ENCODE data around the gene HES6. TPM values are rescaled to one million over a fixed set of nuclear protein-coding genes. Genes with fewer than 3 reads are reported as not detected.

HES6 gene
- total and polyA plus RNA-seq, 2 of the 8 experiments (the other 6 are each of a cell fraction or from before 2014, with no cell fraction given) = 32.6 to 36.3 TPM

GRCh38 chr2:238244151-238244550, 4.3 kb upstream of the HES6 start:
- WGBS, 2 experiments (ENCODE audit: extremely low coverage in 1 of 2, insufficient coverage in 1 of 2, insufficient read length in 1 of 2, insufficient replicate concordance in 2 of 2, low coverage in 1 of 2, low lambda C conversion rate in 2 of 2, missing lambda C conversion rate in 1 of 2) = 86% methylated on average over 5 of the region's 5 CpGs; no CpG with 5 or more reads in 1 of the 2 experiments
- POLR2A ChIA-PET (ENCODE audit: partially characterized antibody) = no interaction called here
- TF ChIP-seq EGR1 (IDR thresholded peaks at IDR 0.05; ENCODE audit: borderline replicate concordance, low read depth, low read length) = no peak
- TF ChIP-seq PHF8 (conservative IDR thresholded peaks at IDR 0.05; ENCODE audit: low read depth, low read length) = no peak
- TF ChIP-seq CEBPB (IDR thresholded peaks at IDR 0.05; ENCODE audit: low read depth, low read length) = no peak
- no peak for TF ChIP-seq ATF3 (IDR thresholded peaks at IDR 0.05; ENCODE audit: insufficient read depth, low read depth, low read length)
- no peak for TF ChIP-seq BCL11A (IDR thresholded peaks at IDR 0.05; ENCODE audit: low read depth in 2 of 2, low read length in 2 of 2)
- TF ChIP-seq SP1 (IDR thresholded peaks at IDR 0.05; ENCODE audit: low read depth, low read length) = no peak
- no peak for TF ChIP-seq TEAD4 (IDR thresholded peaks at IDR 0.05; ENCODE audit: low read depth, low read length)
- TF ChIP-seq JUND (IDR thresholded peaks at IDR 0.05; ENCODE audit: low read length) = no peak
- TF ChIP-seq BACH1 (IDR thresholded peaks at IDR 0.05; ENCODE audit: low read length) = no peak
- no peak for TF ChIP-seq NANOG (IDR thresholded peaks at IDR 0.05; ENCODE audit: insufficient read depth, low read depth, low read length, poor library complexity, severe bottlenecking)
- TF ChIP-seq TAF7 (optimal IDR thresholded peaks at IDR 0.05; ENCODE audit: borderline replicate concordance, low read depth, low read length) = no peak
- no peak for TF ChIP-seq SRF (IDR thresholded peaks at IDR 0.05; ENCODE audit: low read depth, low read length)
- TF ChIP-seq POLR2A (IDR thresholded peaks at IDR 0.05; ENCODE audit: control extremely low read depth in 1 of 2, low read depth in 2 of 2, low read length in 2 of 2) = no peak
- TF ChIP-seq SIX5 (IDR thresholded peaks at IDR 0.05; ENCODE audit: low read depth, low read length) = no peak
- TF ChIP-seq HDAC6 (IDR thresholded peaks at IDR 0.05; ENCODE audit: low read depth, low read length) = no peak
- TF ChIP-seq MAFK (IDR thresholded peaks at IDR 0.05; ENCODE audit: low read depth, low read length) = no peak

More at GRCh38 chr2:238244151-238244550, 4.3 kb upstream of the HES6 start:
- Histone ChIP-seq H3K36me3 (ENCODE audit: control insufficient read depth in 2 of 4, insufficient read depth in 4 of 4, low read length in 3 of 4) (no peaks in the 10 kb centered on the region), H3K79me1 (ENCODE audit: low read depth, low read length) (no peaks in the 10 kb centered on the region), H3K27me3 (replicated peaks in 1 of 4; ENCODE audit: control insufficient read depth in 3 of 4, extremely low read depth in 1 of 4, insufficient read depth in 3 of 4, low read length in 3 of 4) (peaks cover 0 to 17% (median 9%) of the 10 kb centered on the region in 4 experiments; a peak in 5 of 7 replicates), H3K18ac (ENCODE audit: extremely low read depth, low read length) (no peak overlapping the region), H2BK15ac (ENCODE audit: low read length) (no peak overlapping the region), H2BK120ac (replicated peaks; ENCODE audit: low read depth, low read length) (no peak overlapping the region), H3K4ac (replicated peaks; ENCODE audit: insufficient read length, low read depth, low read length) (no peak overlapping the region), H3K23ac (ENCODE audit: insufficient read length) (no peak overlapping the region), H2BK20ac (ENCODE audit: low read length) (no peak overlapping the region), H4K91ac (replicated peaks; ENCODE audit: insufficient read length, low read length) (no peak overlapping the region), H3K56ac (replicated peaks; ENCODE audit: insufficient read length, low read depth, low read length) (no peak overlapping the region), H3K4me3 (ENCODE audit: extremely low read depth in 1 of 4, insufficient read depth in 2 of 4, low read depth in 3 of 4, low read length in 4 of 4) (no peak overlapping the region), H2AFZ (ENCODE audit: low read length) (no peak overlapping the region), H3K9ac (replicated peaks in 1 of 4; ENCODE audit: extremely low read depth in 1 of 4, low read depth in 3 of 4, low read length in 3 of 4) (no peak overlapping the region), H3K4me2 (ENCODE audit: insufficient read depth in 1 of 2, low read depth in 2 of 2, low read length in 2 of 2) (no peak overlapping the region), H4K20me1 (replicated peaks in 1 of 2; ENCODE audit: control insufficient read depth in 1 of 2, insufficient read depth in 2 of 2, low read length in 2 of 2) (no peaks in the 10 kb centered on the region), H3K23me2 (ENCODE audit: low read depth, low read length) (peaks cover 12% of the 10 kb centered on the region; the same call in 1 of the 2 replicates), H2BK12ac (ENCODE audit: low read depth, low read length) (no peak overlapping the region), H2AK5ac (ENCODE audit: low read depth, low read length) (no peak overlapping the region), H3K79me2 (ENCODE audit: control insufficient read depth in 1 of 2, insufficient read depth in 2 of 2, low read length in 2 of 2) (no peaks in the 10 kb centered on the region), H2BK5ac (ENCODE audit: low read depth, low read length) (no peak overlapping the region), H3K14ac (ENCODE audit: insufficient read length) (no peak overlapping the region), H4K5ac (ENCODE audit: insufficient read length, low read depth, low read length) (no peak overlapping the region), H3K4me1 (replicated peaks in 1 of 4; ENCODE audit: control insufficient read depth in 3 of 4, insufficient read depth in 4 of 4, low read length in 3 of 4) (peaks cover 3 to 15% (median 7%) of the 10 kb centered on the region in 4 experiments), H3K27ac (ENCODE audit: low read depth, low read length) (no peak overlapping the region), H4K8ac (ENCODE audit: extremely low read depth, insufficient read depth, low read length) (no peak overlapping the region), H3K9me3 (ENCODE audit: insufficient read depth in 2 of 2, low read depth in 1 of 2, low read length in 1 of 2) (no peaks in the 10 kb centered on the region)
- CTCF ChIA-PET (ENCODE audit: partially characterized antibody) = interaction anchor here (1.3 to 16.7 kb wide), 3 partner anchors 9 to 60 kb away, joined by 3 to 208 read pairs (median 13); no protein-coding TSS in a partner anchor
- DNase-seq (ENCODE audit: low read depth in 1 of 2, low spot score in 2 of 2) (no peak), FAIRE-seq (no peak)
